Bronchial epithelial cell (primary cell): ENCODE measurements around the gene YAP1. TPM values are rescaled to one million over a fixed set of nuclear protein-coding genes. Genes with fewer than 3 reads are reported as not detected.

Source experiments
- DNase-seq: peaks from one replicate; pipeline ENCODE4 v3.0.0-alpha.2; 2010; ENCODE audit warnings: low read depth
- FAIRE-seq: peaks from 2 replicates; lab custom pipeline; 2011; peaks lifted over from hg19 to GRCh38; lab: Jason Lieb, UNC
- H3K27me3 ChIP-seq: 2 replicates; pipeline ENCODE4 v1.5.1; 2011; ENCODE audit warnings: low read length; ENCODE audit not compliant: control insufficient read depth, insufficient read depth
- H3K36me3 ChIP-seq: 2 replicates; pipeline ENCODE4 v1.5.1; 2011; ENCODE audit warnings: low read length; ENCODE audit not compliant: control insufficient read depth, insufficient read depth
- H3K4me3 ChIP-seq: 2 replicates; pipeline ENCODE4 v1.5.1; 2011; ENCODE audit warnings: mild to moderate bottlenecking, low read depth, low read length, control low read depth
- CTCF ChIP-seq: IDR thresholded peaks from 2 replicates; pipeline ENCODE4 v1.5.1; 2011; ENCODE audit warnings: mild to moderate bottlenecking, moderate library complexity, low read length, control low read depth, inconsistent platforms; ENCODE audit not compliant: insufficient read depth, severe bottlenecking
- total RNA-seq: library from RNA; depleted of rRNA; stranded (reverse); fragments of >200 nt; gene quantifications from 2 replicates; pipeline ENCODE4 v1.2.1, GENCODE V29; 2014

The YAP1 gene
- total RNA-seq, 1 donor from 2014 or later = 151 TPM

- DNase-seq (no peak), FAIRE-seq (no peak)
- peaks cover 6% of the 10 kb centered on the region for H3K36me3 ChIP-seq
- no peak overlapping the region for H3K4me3 ChIP-seq
- no peak for TF ChIP-seq CTCF
- no peaks in the 10 kb centered on the region for H3K27me3 ChIP-seq
These were observed 120.7 kb downstream of the YAP1 start for GRCh38 chr11:102230911-102231310.

- no peak for TF ChIP-seq CTCF
- no peak overlapping the region for H3K4me3 ChIP-seq
- no peaks in the 10 kb centered on the region for H3K36me3 ChIP-seq
- FAIRE-seq (no peak), DNase-seq (no peak)
- no peaks in the 10 kb centered on the region for H3K27me3 ChIP-seq
These were observed 124.7 kb downstream of the YAP1 start for GRCh38 chr11:102234779-102235439.

GRCh38 chr11:102237096-102237735 lies 127.0 kb downstream of the YAP1 start:
- H3K27me3 ChIP-seq = no peaks in the 10 kb centered on the region
- no peak for FAIRE-seq
- H3K4me3 ChIP-seq = no peak overlapping the region
- DNase-seq = no peak
- no peak for TF ChIP-seq CTCF
- H3K36me3 ChIP-seq = no peaks in the 10 kb centered on the region

- Histone ChIP-seq H3K4me3 (no peak overlapping the region), H3K27me3 (no peaks in the 10 kb centered on the region), H3K36me3 (no peaks in the 10 kb centered on the region)
- FAIRE-seq = no peak
- DNase-seq = no peak
- no peak for TF ChIP-seq CTCF
These were observed 128.2 kb downstream of the YAP1 start for GRCh38 chr11:102238391-102238821.

- Histone ChIP-seq H3K36me3 (no peaks in the 10 kb centered on the region), H3K27me3 (no peaks in the 10 kb centered on the region), H3K4me3 (no peak overlapping the region)
- DNase-seq (no peak), FAIRE-seq (no peak)
- TF ChIP-seq CTCF = no peak
These were observed 129.2 kb downstream of the YAP1 start for GRCh38 chr11:102239448-102239847.
